Measurements from ENCODE around the gene NIPBL.
"Not testable (repeated sequence)": the region's sequence is repeated elsewhere in the genome, so short reads cannot be mapped to it uniquely, and the experiment has no call there.

The NIPBL gene

GRCh38 chr5:36879274-36880033 lies 2.9 kb downstream of the NIPBL start:
- no peak for DNase-seq

- no peak for DNase-seq
Observed at GRCh38 chr5:36880761-36881160, 4.2 kb downstream of the NIPBL start.

GRCh38 chr5:36881304-36881703 lies 4.7 kb downstream of the NIPBL start:
- no peak for DNase-seq

- DNase-seq: no peak
Observed at GRCh38 chr5:36881807-36882206, 5.2 kb downstream of the NIPBL start.

- DNase-seq: no peak
Observed at GRCh38 chr5:36882250-36882649, 5.7 kb downstream of the NIPBL start.

GRCh38 chr5:36883894-36884462 lies 7.4 kb downstream of the NIPBL start:
- no peak for DNase-seq

GRCh38 chr5:36885149-36885548 lies 8.6 kb downstream of the NIPBL start:
- no peak for DNase-seq

- no peak for DNase-seq
Observed at GRCh38 chr5:36885566-36886485, 9.3 kb downstream of the NIPBL start.

- no peak for DNase-seq
Observed at GRCh38 chr5:36886791-36887190, 10.2 kb downstream of the NIPBL start.

GRCh38 chr5:36887532-36887931 lies 11.0 kb downstream of the NIPBL start:
- no peak for DNase-seq

GRCh38 chr5:36888303-36888702 lies 11.7 kb downstream of the NIPBL start:
- DNase-seq: no peak

GRCh38 chr5:36889264-36889663 lies 12.7 kb downstream of the NIPBL start:
- DNase-seq: no peak

GRCh38 chr5:36891266-36891665 lies 14.7 kb downstream of the NIPBL start:
- no peak for DNase-seq

- DNase-seq: not testable (repeated sequence)
Observed at GRCh38 chr5:36892085-36892830, 15.7 kb downstream of the NIPBL start.

- DNase-seq: no peak
Observed at GRCh38 chr5:36894954-36895353, 18.4 kb downstream of the NIPBL start.

GRCh38 chr5:36896476-36896875 lies 19.9 kb downstream of the NIPBL start:
- no peak for DNase-seq

- DNase-seq: no peak
Observed at GRCh38 chr5:36897616-36898015, 21.0 kb downstream of the NIPBL start.

- no peak for DNase-seq
Observed at GRCh38 chr5:36899860-36900259, 23.3 kb downstream of the NIPBL start.

- no peak for DNase-seq
Observed at GRCh38 chr5:36900283-36900682, 23.7 kb downstream of the NIPBL start.

GRCh38 chr5:36901077-36901476 lies 24.5 kb downstream of the NIPBL start:
- not testable (repeated sequence) for DNase-seq

GRCh38 chr5:36901856-36902255 lies 25.3 kb downstream of the NIPBL start:
- no peak for DNase-seq

GRCh38 chr5:36902353-36902752 lies 25.8 kb downstream of the NIPBL start:
- no peak for DNase-seq

- DNase-seq: no peak
Observed at GRCh38 chr5:36904677-36905076, 28.1 kb downstream of the NIPBL start.
